Measurements from ENCODE around the gene FAM120B.
"Not testable (repeated sequence)": the region's sequence is repeated elsewhere in the genome, so short reads cannot be mapped to it uniquely, and the experiment has no call there.

FAM120B gene

GRCh38 chr6:170385506-170385905 lies 78.9 kb downstream of the FAM120B start:
- no peak for TF ChIP-seq CTCF (conservative IDR thresholded peaks at IDR 0.05; ENCODE audit: low read depth, low read length)
- no peak for DNase-seq (ENCODE audit: low read depth)
- H3K4me3 ChIP-seq (ENCODE audit: low read depth, low read length) = no peak overlapping the region

GRCh38 chr6:170388113-170388512 lies 81.6 kb downstream of the FAM120B start:
- peak; percentile 77 for DNase-seq (ENCODE audit: low read depth)
- no peak overlapping the region for H3K4me3 ChIP-seq (ENCODE audit: low read depth, low read length)
- no peak for TF ChIP-seq CTCF (conservative IDR thresholded peaks at IDR 0.05; ENCODE audit: low read depth, low read length)

DNA sequence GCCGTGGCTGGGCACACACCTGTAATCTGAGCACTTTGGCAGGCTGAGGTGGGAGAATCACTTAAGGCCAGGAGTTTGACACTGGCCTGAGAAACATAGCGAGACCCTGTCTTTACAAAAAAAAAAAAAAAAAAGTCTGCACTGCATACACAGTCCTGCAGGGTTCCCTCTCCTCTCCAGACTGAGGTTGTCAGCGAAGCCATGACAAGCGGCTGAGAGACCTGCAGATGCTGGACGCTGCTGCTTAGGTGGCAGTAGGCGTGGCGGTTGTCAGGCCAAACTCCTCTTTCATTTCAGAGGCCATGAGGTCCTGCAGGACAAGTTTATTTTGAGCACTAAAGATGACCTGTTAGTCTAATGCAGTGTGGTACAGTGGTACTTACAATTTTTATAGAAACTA lies 86.5 kb downstream of the FAM120B start:
- no peak for DNase-seq (ENCODE audit: low read depth)
- TF ChIP-seq CTCF (conservative IDR thresholded peaks at IDR 0.05; ENCODE audit: low read depth, low read length) = no peak
- H3K4me3 ChIP-seq (ENCODE audit: low read depth, low read length) = no peak overlapping the region

GRCh38 chr6:170393807-170394399 lies 87.3 kb downstream of the FAM120B start:
- no peak overlapping the region for H3K4me3 ChIP-seq (ENCODE audit: low read depth, low read length)
- no peak for TF ChIP-seq CTCF (conservative IDR thresholded peaks at IDR 0.05; ENCODE audit: low read depth, low read length)
- DNase-seq (ENCODE audit: low read depth) = no peak

DNA sequence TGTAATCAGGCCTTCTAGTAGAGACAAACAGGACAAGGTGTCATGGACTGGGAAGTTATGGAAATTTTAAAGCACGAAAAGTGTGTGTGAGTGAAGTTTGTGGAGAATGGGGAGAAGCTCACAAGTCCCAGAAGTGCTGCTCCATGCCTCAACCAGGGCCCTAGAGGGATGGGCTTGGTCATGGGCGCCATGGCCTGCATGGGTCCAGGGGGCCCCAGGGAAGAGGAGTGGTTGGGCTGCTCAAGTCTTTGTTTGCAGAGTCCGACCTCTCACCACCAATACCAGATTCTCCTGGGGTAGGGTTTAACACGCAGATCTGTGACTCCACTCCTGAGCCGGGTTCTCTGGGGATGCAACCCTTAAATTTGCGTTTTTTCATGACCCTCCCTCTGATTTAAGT lies 88.4 kb downstream of the FAM120B start:
- DNase-seq (ENCODE audit: low read depth) = no peak
- TF ChIP-seq CTCF (conservative IDR thresholded peaks at IDR 0.05; ENCODE audit: low read depth, low read length) = no peak
- no peak overlapping the region for H3K4me3 ChIP-seq (ENCODE audit: low read depth, low read length)

DNA sequence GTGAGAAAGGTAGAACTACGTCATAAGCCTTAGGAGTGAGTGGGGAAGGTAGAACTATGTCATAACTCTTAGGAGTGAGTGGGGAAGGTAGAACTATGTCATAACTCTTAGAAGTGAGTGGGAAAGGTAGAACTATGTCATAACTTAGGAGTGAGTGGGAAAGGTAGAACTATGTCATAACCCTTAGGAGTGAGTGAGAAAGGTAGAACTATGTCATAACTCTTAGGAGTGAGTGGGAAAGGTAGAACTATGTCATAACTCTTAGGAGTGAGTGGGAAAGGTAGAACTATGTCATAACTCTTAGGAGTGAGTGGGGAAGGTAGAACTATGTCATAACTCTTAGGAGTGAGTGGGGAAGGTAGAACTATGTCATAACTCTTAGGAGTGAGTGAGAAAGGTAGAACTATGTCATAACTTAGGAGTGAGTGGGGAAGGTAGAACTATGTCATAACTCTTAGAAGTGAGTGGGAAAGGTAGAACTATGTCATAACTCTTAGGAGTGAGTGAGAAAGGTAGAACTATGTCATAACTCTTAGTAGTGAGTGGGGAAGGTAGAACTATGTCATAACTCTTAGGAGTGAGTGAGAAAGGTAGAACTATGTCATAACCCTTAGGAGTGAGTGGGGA lies 92.3 kb downstream of the FAM120B start:
- not testable (repeated sequence) for H3K4me3 ChIP-seq (ENCODE audit: low read depth, low read length); DNase-seq (ENCODE audit: low read depth)

DNA sequence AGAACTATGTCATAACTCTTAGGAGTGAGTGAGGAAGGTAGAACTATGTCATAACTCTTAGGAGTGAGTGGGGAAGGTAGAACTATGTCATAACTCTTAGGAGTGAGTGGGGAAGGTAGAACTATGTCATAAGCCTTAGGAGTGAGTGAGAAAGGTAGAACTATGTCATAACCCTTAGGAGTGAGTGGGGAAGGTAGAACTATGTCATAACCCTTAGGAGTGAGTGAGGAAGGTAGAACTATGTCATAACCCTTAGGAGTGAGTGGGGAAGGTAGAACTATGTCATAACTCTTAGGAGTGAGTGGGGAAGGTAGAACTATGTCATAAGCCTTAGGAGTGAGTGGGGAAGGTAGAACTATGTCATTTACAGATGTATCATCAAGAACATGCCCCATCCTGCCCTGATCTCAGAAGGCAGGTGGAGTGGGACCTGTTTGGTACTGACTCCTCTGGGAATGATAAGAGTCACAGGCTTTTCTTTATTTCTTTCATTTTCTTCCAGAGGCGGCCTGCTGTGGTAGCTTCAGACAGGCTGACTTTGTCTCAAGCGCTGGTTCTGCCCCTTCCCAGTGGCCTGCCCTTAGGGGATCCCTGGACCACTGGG lies 93.5 kb downstream of the FAM120B start:
- not testable (repeated sequence) for H3K4me3 ChIP-seq (ENCODE audit: low read depth, low read length); DNase-seq (ENCODE audit: low read depth)
